Measurements from ENCODE around the gene UBE2L5. TPM values are rescaled to one million over a fixed set of nuclear protein-coding genes. Genes with fewer than 3 reads are reported as not detected.
A peak's percentile ranks its signal among the peaks of the same experiment; 100 is the strongest.

UBE2L5 gene
- total RNA-seq, 4 donors from 2014 or later, result not detected

- H3K27ac ChIP-seq, result peak overlapping the region in 3 of 4 donors; percentile 26 to 62 (median 37)
- no peaks in the 10 kb centered on the region for H3K9me3 ChIP-seq
- no peak overlapping the region for H3K4me3 ChIP-seq
- DNase-seq (no peak), ATAC-seq (peak; percentile 87 to 94)
- no peaks in the 10 kb centered on the region for H3K27me3 ChIP-seq
- peaks cover 0 to 7% of the 10 kb centered on the region in 2 donors for H3K4me1 ChIP-seq
- no peaks in the 10 kb centered on the region for H3K36me3 ChIP-seq
- TF ChIP-seq, protein P1, sequence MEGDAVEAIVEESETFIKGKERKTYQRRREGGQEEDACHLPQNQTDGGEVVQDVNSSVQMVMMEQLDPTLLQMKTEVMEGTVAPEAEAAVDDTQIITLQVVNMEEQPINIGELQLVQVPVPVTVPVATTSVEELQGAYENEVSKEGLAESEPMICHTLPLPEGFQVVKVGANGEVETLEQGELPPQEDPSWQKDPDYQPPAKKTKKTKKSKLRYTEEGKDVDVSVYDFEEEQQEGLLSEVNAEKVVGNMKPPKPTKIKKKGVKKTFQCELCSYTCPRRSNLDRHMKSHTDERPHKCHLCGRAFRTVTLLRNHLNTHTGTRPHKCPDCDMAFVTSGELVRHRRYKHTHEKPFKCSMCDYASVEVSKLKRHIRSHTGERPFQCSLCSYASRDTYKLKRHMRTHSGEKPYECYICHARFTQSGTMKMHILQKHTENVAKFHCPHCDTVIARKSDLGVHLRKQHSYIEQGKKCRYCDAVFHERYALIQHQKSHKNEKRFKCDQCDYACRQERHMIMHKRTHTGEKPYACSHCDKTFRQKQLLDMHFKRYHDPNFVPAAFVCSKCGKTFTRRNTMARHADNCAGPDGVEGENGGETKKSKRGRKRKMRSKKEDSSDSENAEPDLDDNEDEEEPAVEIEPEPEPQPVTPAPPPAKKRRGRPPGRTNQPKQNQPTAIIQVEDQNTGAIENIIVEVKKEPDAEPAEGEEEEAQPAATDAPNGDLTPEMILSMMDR (IDR thresholded peaks at IDR 0.05 in 4 of 5, conservative IDR thresholded peaks at IDR 0.05 in 1 of 5), result no peak
- TF ChIP-seq POLR2A (IDR thresholded peaks at IDR 0.05), result no peak
- in situ Hi-C loops (cut with MboI; ENCODE audit: low sequenced_read_pairs in 4 of 4), result loop anchor here in 1 of 4 donors (25.0 kb wide), 1 partner anchor 293 kb away; no protein-coding TSS in a partner anchor
- intact Hi-C loops (cut with DNase I; ENCODE audit: low total_unique reads), result no loop called here
Observed at GRCh38 chr13:30429721-30430694, 7.7 kb downstream of the UBE2L5 start.

DNA sequence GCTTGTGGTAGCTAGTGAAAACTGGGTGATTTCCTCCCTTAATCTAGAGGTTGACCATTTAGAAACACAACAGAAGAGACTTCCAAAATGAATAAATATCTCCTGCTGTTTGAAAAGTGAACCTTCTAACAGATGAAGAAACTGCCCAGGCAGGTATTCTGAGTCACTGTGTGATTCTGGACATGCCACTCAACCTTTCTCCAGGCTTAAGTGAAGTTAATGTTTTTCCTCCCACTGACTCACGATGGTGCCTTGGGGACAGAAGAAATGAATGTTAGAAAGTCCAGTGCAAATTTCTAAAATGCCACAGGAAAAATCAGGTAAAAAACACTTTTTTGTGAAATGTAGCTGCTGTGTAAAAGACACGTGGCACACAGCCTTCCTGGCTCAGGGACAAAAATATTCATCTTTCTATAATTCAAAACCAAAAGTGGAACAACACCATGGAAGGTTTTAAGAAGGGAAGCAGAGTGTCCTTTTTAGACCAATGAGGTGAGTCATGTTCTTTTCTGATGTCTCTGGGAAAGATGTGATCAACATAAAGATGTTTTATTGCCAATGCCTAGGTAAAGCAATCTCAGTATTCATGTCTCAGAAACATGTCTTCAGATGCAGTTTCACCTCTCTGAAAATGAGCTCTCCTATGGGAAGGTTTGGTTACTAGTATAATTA is 9.1 kb downstream of the UBE2L5 start:
- no peaks in the 10 kb centered on the region for H3K36me3 ChIP-seq
- intact Hi-C loops (cut with DNase I; ENCODE audit: low total_unique reads) (no loop called here), in situ Hi-C loops (cut with MboI; ENCODE audit: low sequenced_read_pairs in 4 of 4) (loop anchor here in 1 of 4 donors (25.0 kb wide), 1 partner anchor 294 kb away; no protein-coding TSS in a partner anchor)
- no peaks in the 10 kb centered on the region for H3K9me3 ChIP-seq
- no peak overlapping the region for H3K4me3 ChIP-seq
- no peak for DNase-seq
- no peak overlapping the region for H3K27ac ChIP-seq
- no peaks in the 10 kb centered on the region for H3K27me3 ChIP-seq
- H3K4me1 ChIP-seq, result peaks cover 0 to 7% of the 10 kb centered on the region in 2 donors
- TF ChIP-seq POLR2A (IDR thresholded peaks at IDR 0.05), result no peak
- TF ChIP-seq, protein P1 (IDR thresholded peaks at IDR 0.05 in 4 of 5, conservative IDR thresholded peaks at IDR 0.05 in 1 of 5), result no peak
- ATAC-seq, result peak; percentile 38 to 64

DNA sequence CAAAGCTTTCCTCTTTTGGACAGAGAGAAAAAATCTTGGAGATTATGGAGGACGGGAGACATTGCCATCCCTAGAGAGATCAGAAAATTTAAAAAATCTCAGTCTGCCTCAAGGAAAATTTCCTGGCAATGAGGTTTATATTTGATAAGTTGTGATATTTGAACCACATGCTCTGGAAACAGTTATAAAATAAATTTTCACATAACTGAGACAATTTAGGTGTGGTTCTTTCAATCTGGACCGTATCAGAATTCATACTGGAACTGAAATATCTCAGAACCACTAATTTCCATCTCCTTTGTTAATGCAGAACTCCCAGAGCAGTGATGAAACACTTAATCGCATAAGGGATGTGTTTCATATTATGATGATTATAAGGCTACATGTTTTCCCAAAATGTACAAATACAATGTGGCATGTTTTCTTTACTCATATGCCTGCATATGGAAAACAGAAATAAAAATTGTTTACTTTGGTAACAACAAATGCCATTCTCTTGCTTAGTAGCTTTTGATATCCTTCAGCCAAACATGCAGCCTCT is 13.7 kb downstream of the UBE2L5 start:
- Histone ChIP-seq H3K27me3 (no peaks in the 10 kb centered on the region), H3K4me1 (no peaks in the 10 kb centered on the region), H3K9me3 (no peaks in the 10 kb centered on the region), H3K4me3 (no peak overlapping the region), H3K27ac (no peak overlapping the region), H3K36me3 (no peaks in the 10 kb centered on the region)
- in situ Hi-C loops (cut with MboI; ENCODE audit: low sequenced_read_pairs in 4 of 4), result loop anchor here in 1 of 4 donors (25.0 kb wide), 1 partner anchor 299 kb away; no protein-coding TSS in a partner anchor
- DNase-seq, result no peak
- TF ChIP-seq POLR2A (IDR thresholded peaks at IDR 0.05), result no peak
- ATAC-seq, result no peak
- intact Hi-C loops (cut with DNase I; ENCODE audit: low total_unique reads), result no loop called here

- Histone ChIP-seq H3K36me3 (no peaks in the 10 kb centered on the region), H3K27me3 (no peaks in the 10 kb centered on the region), H3K27ac (no peak overlapping the region), H3K4me3 (no peak overlapping the region), H3K4me1 (no peaks in the 10 kb centered on the region), H3K9me3 (no peaks in the 10 kb centered on the region)
- DNase-seq, result no peak
- in situ Hi-C loops (cut with MboI; ENCODE audit: low sequenced_read_pairs in 4 of 4), result loop anchor here in 1 of 4 donors (25.0 kb wide), 1 partner anchor 300 kb away; no protein-coding TSS in a partner anchor
- ATAC-seq, result no peak
- intact Hi-C loops (cut with DNase I; ENCODE audit: low total_unique reads), result no loop called here
- no peak for TF ChIP-seq POLR2A (IDR thresholded peaks at IDR 0.05)
- TF ChIP-seq, protein P1 (IDR thresholded peaks at IDR 0.05 in 4 of 5, conservative IDR thresholded peaks at IDR 0.05 in 1 of 5), result no peak
Observed at GRCh38 chr13:30437177-30437576, 14.9 kb downstream of the UBE2L5 start.

Data from gastrocnemius medialis (tissue), 4 donors.